NK-92 treated with Interleukin-12 subunit alpha and Interleukin-12 subunit beta, amount 100 ng/mL, for 24 hours (cell line): ENCODE measurements around the gene TMC6.

Experiments
- DNase-seq: peaks from one replicate; lab custom pipeline; 2025; lab: John Stamatoyannopoulos, UW

The TMC6 gene

GRCh38 chr17:78135858-78136500 is 7.4 kb upstream of the TMC6 start:
- no peak for DNase-seq

DNA sequence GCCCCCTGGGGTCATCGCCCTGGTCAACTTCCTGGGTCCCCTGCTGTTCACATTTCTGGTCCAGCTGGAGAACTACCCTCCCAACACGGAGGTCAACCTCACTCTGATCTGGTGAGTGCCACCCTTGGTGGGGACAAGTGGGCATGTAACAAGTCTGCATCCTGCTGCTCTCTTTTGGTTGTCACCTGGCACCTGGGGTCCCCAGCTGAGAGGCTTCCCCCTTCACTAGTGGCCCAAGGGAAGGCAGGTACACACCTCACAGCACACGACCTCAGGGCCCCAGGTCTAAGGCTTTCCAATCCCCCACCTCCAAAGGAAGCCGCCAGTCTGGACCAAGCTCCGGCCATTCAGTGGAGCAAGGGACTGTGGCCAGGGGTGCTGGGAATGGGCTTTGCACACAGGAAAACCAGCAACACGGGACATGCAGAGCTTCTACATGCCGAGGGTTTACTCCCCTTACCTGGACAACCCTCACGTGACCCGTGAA is 6.4 kb upstream of the TMC6 start:
- DNase-seq, result no peak

DNA sequence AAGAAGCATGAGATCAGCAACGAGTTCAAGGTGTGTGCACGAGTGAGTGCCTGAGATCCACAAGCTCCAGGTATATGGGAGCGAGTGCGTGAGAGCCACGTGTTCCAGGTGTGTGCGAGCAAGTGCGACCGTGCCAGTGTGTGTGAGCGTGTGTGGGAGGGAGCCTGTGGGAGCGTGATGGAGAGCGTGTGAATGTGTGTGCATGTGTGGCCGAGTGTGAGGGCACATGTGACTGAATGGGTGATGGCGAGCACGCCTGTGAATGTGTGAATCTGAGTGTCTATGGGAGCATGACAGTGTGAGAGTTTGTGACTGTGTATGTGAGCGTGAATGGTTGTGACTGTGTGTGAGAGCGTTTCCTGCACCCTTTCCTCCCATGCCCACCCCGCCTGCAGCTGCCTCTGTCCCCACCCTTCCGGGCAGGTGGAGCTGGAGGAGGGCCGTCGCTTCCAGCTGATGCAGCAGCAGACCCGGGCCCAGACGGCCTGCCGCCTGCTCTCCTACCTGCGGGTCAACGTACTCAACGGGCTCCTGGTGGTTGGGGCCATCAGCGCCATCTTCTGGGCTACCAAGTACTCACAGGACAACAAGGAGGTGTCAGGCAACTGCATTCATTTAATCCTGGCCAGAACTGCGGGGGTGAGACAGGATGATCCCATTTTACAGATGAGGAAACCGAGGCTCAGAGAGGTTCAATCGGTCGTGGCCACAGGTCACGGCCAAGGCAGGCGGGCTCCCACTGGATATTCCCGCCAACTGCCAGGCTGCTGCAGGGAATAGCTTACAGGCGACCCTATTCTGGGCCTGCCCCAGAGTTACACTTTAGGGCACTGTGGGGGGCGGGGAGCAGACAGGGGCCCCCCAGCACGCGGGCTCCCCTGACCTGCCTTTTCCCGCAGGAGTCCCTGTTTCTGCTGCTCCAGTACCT is 5.7 kb upstream of the TMC6 start:
- no peak for DNase-seq

- no peak for DNase-seq
Observed at GRCh38 chr17:78133179-78133951, 4.8 kb upstream of the TMC6 start.

GRCh38 chr17:78132767-78133178 is 4.2 kb upstream of the TMC6 start:
- no peak for DNase-seq

DNA sequence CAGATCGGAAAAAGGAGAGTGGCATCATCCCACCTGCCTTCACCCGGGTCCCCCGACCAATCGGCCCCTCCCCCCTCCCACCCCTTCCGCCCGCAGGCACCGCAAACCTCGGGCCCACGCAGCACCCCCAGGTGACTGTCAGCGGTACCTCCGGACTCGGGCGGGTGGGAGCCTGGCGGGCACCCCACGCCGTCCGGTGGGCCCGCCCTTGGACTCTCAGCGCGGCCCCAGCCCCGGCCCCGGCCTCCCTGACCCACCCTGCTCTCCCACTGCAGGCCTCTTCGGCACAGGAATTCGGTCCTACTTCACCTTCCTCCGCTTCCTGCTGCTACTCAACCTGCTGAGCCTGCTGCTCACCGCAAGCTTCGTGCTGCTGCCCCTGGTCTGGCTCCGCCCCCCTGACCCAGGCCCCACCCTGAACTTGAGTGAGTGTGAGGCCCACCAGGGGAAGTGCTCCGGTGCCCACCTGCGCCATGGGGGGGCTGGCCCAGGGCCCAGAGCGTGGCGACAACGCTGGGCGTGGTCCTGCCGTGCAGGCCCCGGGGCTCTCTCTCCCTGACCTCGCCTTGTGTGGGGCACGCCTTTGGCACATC is 3.6 kb upstream of the TMC6 start:
- peak; percentile 47 for DNase-seq

- peak; percentile 57 for DNase-seq
Observed at GRCh38 chr17:78131172-78132083, 2.9 kb upstream of the TMC6 start.

DNA sequence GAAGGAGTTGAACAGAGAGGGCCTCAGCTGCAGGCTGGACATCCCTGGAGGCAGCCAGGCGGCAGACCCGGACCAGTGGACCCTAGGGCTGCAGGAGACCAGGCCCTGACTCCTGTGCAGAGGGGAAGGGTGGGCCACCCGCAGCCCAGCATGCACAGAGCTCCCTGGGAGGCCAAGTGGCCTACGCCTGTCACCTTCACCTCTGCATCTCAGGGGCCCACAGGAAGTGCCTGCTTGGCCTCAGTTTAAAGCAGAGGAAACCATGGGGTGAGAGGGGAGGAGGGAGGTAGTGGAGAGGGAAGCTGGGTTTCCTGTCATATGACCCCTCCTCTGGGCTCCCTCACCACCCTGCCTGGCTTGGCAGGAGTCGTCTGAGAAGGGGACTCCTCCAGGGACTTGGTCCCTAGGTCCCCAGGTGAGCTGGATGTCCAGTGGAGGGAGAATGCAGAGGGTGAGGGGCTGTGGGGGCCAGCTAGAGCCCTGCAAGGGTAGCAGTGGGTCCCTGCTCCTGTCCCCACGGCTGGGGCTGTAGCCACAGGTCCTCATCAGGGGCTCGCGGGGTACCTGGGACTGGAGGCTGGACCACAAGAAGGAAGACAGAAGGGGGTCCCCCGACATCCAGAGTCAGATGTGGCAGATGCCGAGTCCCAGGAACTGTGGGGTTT is 2.0 kb upstream of the TMC6 start, which contains the start of gene TMC8:
TSS of gene TMC8 (plus strand) at position 335 of the 665 bp plus-strand sequence. CDS start 818 bp downstream, outside the sequence.
- peak; percentile 78 for DNase-seq

DNA sequence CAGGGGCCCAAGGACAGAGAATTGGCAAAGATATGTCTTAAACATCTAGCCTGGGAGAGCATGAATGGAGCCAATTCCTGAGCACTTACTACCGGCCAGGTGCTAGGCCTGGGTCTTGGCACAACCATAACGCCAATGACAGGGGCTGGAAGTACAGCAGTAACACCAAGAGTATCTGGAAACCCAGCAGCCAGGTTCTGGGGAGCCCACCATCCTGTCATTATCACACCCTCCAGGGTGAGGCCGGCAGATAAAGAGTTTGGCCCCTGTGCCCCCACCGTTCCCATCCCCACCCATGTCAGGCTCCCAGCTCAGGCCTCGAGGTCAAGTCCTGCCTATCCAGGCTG is 1.5 kb upstream of the TMC6 start:
- DNase-seq, result no peak

DNA sequence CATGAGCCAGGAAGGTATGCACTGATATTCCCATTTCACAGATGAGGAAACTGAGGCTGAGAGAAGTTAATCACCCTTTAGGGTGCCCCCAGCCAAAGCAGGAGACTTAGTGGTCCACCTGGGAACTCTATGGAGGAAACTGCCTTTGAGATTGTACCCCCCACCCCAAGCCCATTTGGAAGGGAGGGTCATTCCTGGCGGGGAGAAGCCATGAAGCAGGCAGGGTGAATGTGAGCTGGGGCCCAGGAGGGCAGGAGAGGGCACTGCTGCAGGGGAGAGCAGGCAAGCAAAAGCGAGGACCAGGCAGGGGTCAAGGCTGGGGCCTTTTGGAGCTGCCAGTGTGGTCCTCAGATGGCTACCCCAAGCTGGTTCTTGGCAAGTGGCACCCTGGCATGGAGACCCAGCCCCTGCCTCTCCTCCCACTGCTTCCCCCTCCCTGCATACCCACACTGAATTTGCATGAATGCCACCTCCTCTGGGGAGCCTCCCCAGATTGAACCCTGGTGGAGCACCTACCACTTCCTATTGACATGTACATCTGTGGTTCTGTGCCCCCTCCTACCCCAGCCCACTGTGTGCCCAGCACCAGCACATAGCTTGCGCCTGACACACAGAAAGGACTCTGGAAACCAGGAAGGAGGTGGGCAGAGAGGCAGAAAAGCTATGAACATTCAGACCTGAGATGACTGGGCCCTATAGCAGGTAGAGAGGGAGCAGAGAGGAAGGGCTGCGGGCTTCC is 965 bp upstream of the TMC6 start:
- DNase-seq, result peak; percentile 35

GRCh38 chr17:78127888-78128550 is 536 bp downstream of the TMC6 start:
- peak; percentile 42 for DNase-seq

- DNase-seq, result peak; percentile 75
Observed at GRCh38 chr17:78127239-78127887, 1.2 kb downstream of the TMC6 start.

GRCh38 chr17:78126895-78127238 is 1.7 kb downstream of the TMC6 start:
- no peak for DNase-seq

DNA sequence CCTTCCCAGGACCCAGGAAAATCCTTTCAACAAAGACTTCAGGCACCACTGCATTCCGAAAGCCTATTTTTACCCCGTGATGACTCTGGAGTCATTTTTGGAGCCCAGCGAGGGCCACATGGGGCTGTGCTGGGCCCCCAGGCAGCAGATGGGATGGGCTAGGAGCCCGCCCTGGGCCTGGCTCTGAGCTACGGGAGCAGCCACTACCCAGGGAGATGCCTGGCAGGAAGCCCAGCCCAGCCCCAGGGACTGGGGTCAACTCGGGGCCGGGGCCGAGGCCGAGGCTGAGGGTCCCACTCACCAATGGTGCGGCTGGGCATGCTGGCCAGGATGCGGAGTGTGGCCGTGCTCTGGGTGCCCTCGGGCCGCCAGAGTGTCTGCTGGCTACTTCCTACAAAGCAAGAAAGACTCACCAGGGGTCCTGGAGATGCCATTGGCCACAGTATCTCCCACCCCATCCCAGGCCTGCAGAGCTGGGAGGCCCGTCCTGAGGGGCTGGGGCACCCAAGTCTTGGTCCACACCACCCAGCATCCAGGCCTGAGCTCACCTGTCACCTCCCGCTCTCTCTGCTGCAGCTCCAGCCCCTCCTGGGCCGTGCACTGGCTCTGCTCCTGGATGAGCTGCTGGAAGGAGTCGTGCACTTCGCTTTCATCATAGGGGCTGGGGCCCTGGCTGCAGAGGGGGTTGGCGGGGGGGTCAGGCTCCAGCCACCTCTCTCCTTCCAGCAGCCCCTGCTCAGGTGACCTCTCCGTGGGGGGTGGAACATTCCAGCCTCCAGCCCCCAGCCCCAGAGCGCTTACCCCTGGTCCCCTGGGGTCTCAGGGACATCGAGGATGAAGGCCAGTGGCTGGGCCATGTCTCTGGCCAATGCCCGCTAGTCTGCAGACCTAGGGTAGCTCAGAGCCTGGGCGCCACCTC is 2.3 kb downstream of the TMC6 start:
- DNase-seq, result no peak

GRCh38 chr17:78125138-78125913 is 3.2 kb downstream of the TMC6 start:
- no peak for DNase-seq

GRCh38 chr17:78124836-78125137 is 3.8 kb downstream of the TMC6 start:
- no peak for DNase-seq
